Right lobe of liver (tissue), 4 donors: ENCODE measurements around the gene RTF1.

ENCODE experiments used
- POLR2A ChIP-seq: fragments of 450-650 bp; IDR thresholded peaks from one replicate; pipeline ENCODE4 v1.6.1; 2017; ENCODE audit warnings: antibody characterized with exemption, mild to moderate bottlenecking
- TF ChIP-seq, protein P1 (sequence below), 4 donors: fragments of 200-600 bp in 3 of 4; fragments of 450-650 bp in 1 of 4; IDR thresholded peaks; one replicate each; pipeline versions ENCODE4 v1.5.1 to v1.8.0; 2016 to 2022; ENCODE audit warnings: antibody characterized with exemption in 4 of 4, mild to moderate bottlenecking in 2 of 4
- donor health status: DM: no; HTN: no; CAD: no.
- donor health status: DM: no; HTN: no; CAD: no.
- donor health status: DM: no; HTN: yes; CAD: no.

DNA sequence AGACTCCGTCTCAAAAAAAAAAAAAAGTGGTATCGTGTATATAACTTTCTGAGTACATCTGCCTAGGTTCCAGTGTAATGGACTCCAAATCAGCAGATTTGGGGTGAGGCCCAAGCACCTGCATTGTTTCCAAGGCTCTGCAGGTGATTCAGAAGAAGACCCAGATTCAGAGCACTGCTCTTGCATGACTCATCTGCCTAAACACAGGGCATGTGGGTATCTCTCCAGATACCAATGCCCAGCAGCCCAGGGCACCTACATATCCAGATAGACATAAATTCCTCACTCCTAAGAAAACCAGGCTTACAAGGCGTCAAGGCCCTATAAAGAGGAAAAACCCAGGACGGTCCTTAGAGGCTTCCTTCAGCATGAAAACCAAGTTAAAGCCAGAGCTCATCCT lies 38.9 kb upstream of the RTF1 start:
- TF ChIP-seq, protein P1, sequence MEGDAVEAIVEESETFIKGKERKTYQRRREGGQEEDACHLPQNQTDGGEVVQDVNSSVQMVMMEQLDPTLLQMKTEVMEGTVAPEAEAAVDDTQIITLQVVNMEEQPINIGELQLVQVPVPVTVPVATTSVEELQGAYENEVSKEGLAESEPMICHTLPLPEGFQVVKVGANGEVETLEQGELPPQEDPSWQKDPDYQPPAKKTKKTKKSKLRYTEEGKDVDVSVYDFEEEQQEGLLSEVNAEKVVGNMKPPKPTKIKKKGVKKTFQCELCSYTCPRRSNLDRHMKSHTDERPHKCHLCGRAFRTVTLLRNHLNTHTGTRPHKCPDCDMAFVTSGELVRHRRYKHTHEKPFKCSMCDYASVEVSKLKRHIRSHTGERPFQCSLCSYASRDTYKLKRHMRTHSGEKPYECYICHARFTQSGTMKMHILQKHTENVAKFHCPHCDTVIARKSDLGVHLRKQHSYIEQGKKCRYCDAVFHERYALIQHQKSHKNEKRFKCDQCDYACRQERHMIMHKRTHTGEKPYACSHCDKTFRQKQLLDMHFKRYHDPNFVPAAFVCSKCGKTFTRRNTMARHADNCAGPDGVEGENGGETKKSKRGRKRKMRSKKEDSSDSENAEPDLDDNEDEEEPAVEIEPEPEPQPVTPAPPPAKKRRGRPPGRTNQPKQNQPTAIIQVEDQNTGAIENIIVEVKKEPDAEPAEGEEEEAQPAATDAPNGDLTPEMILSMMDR (IDR thresholded peaks at IDR 0.05) = no peak
- no peak for TF ChIP-seq POLR2A
